ENCODE results near the gene SYNE3. TPM values are rescaled to one million over a fixed set of nuclear protein-coding genes. Genes with fewer than 3 reads are reported as not detected.

SYNE3 gene
- total and polyA plus RNA-seq, 9 of the 15 experiments (the other 6 are each of a cell fraction or from before 2014, with no cell fraction given) = 0.04 to 3.1 (median 0.55) TPM

GRCh38 chr14:95534299-95535225 lies 18.1 kb upstream of the SYNE3 start, which contains the start of gene GLRX5 (continued):
- peak in 2 of 3 experiments; percentile 64 to 75; a peak in 4 of 6 replicates for TF ChIP-seq ZBTB11 (CRISPR knock-in tag; IDR thresholded peaks at IDR 0.05)
- TF ChIP-seq CBX1 (IDR thresholded peaks at IDR 0.05; ENCODE audit: low read depth) = no peak
- TF ChIP-seq RB1 (IDR thresholded peaks at IDR 0.05; ENCODE audit: low read depth) = 0 out of 2 replicates have a peak, but pooled peaks have one; percentile 54
- TF ChIP-seq FOXM1 (IDR thresholded peaks at IDR 0.05; ENCODE audit: low read depth) = peak; percentile 75
- no peak for TF ChIP-seq FOXM1 (CRISPR knock-in tag; IDR thresholded peaks at IDR 0.05; ENCODE audit: low read depth)
- peak; percentile 65; the same call in 1 of the 2 replicates for TF ChIP-seq SREBF1 (IDR thresholded peaks at IDR 0.05; ENCODE audit: borderline replicate concordance, low read depth, low read length)
- peak; percentile 69 for TF ChIP-seq RBBP5 (IDR thresholded peaks at IDR 0.05; ENCODE audit: borderline replicate concordance, insufficient read depth, low read length, poor library complexity, severe bottlenecking)
- TF ChIP-seq USF1 (CRISPR knock-in tag; IDR thresholded peaks at IDR 0.05) = peak; percentile 60
- peak; percentile 97 for TF ChIP-seq NKRF (IDR thresholded peaks at IDR 0.05; ENCODE audit: borderline replicate concordance)
- TF ChIP-seq TFAP4 (CRISPR knock-in tag; IDR thresholded peaks at IDR 0.05; ENCODE audit: borderline replicate concordance) = peak; percentile 94
- no peak for TF ChIP-seq ILK (tag; IDR thresholded peaks at IDR 0.05; ENCODE audit: borderline replicate concordance, low read depth)
- peak in 1 of 2 experiments; percentile 24 for TF ChIP-seq E2F6 (IDR thresholded peaks at IDR 0.05; ENCODE audit: borderline replicate concordance in 1 of 2, extremely low read depth in 1 of 2, insufficient read depth in 1 of 2, insufficient read length in 1 of 2, low read depth in 1 of 2, low read length in 1 of 2, poor library complexity in 1 of 2, severe bottlenecking in 1 of 2)
- TF ChIP-seq NEUROD1 (IDR thresholded peaks at IDR 0.05; ENCODE audit: borderline replicate concordance, low read depth, low read length, partially characterized antibody) = peak; percentile 97
- TF ChIP-seq TCF3 (CRISPR knock-in tag; IDR thresholded peaks at IDR 0.05) = peak; percentile 28; the same call in 1 of the 2 replicates
